Peyer's patch (tissue), 4 donors: ENCODE data around the gene PDHB. TPM values are rescaled to one million over a fixed set of nuclear protein-coding genes. Genes with fewer than 3 reads are reported as not detected.

Source experiments
- DNase-seq, 3 donors: peaks; one replicate each; pipeline ENCODE4 v3.0.0-alpha.2; 2017 to 2019
- H3K27ac ChIP-seq, 4 donors: fragments of 200-600 bp; sonication (generic); one replicate each; pipeline ENCODE4 v1.5.1; 2016 to 2019
- H3K27me3 ChIP-seq, 2 donors: fragments of 200-600 bp; sonication (generic); one replicate each; pipeline ENCODE4 v1.5.1; 2019
- H3K36me3 ChIP-seq, 3 donors: fragments of 200-600 bp; sonication (generic); one replicate each; pipeline ENCODE4 v1.5.1; 2016 to 2019
- H3K4me1 ChIP-seq, 4 donors: fragments of 200-600 bp; sonication (generic); one replicate each; pipeline ENCODE4 v1.5.1; 2016 to 2019
- H3K4me3 ChIP-seq, 4 donors: fragments of 200-600 bp; sonication (generic); 1 replicate in 3 of 4; 2 replicates in 1 of 4; pipeline ENCODE4 v1.5.1; 2016 to 2019; ENCODE audit warnings: mild to moderate bottlenecking in 1 of 4
- H3K9me3 ChIP-seq, 4 donors: fragments of 200-600 bp; sonication (generic); one replicate each; pipeline ENCODE4 v1.5.1; 2016 to 2019; ENCODE audit warnings: mild to moderate bottlenecking in 1 of 4
- POLR2A ChIP-seq, 2 donors: fragments of 450-650 bp; IDR thresholded peaks; one replicate each; pipeline ENCODE4 v1.5.1; 2017; ENCODE audit warnings: antibody characterized with exemption in 2 of 2, mild to moderate bottlenecking in 2 of 2, moderate library complexity in 2 of 2
- total RNA-seq, 4 donors: library from RNA; depleted of rRNA; stranded (reverse); fragments of >200 nt; gene quantifications; one replicate each; pipeline ENCODE4 v1.1.0, GENCODE V29; 2016
- TF ChIP-seq, protein P1 (sequence below), 6 experiments: fragments of 450-650 bp in 4 of 6; fragments of 200-600 bp in 2 of 6; sonication (generic) in 1 of 6; IDR thresholded peaks; one replicate each; pipeline ENCODE4 v1.5.1; 2017 to 2019; ENCODE audit warnings: antibody characterized with exemption in 6 of 6, mild to moderate bottlenecking in 3 of 6, moderate library complexity in 1 of 6

PDHB gene
- total RNA-seq, 4 donors from 2014 or later: 66.6 to 126 (median 96.8) TPM

GRCh38 chr3:58418227-58418626, 15.4 kb downstream of the PDHB start:
- no peaks in the 10 kb centered on the region for H3K27me3 ChIP-seq
- H3K36me3 ChIP-seq: peaks cover 0 to 24% (median 0%) of the 10 kb centered on the region in 3 donors
- no peak overlapping the region for H3K4me3 ChIP-seq
- H3K9me3 ChIP-seq: no peaks in the 10 kb centered on the region
- peak in 1 of 3 donors; percentile 58 for DNase-seq
- peaks cover 0 to 12% (median 4%) of the 10 kb centered on the region in 4 donors for H3K4me1 ChIP-seq
- TF ChIP-seq, protein P1, sequence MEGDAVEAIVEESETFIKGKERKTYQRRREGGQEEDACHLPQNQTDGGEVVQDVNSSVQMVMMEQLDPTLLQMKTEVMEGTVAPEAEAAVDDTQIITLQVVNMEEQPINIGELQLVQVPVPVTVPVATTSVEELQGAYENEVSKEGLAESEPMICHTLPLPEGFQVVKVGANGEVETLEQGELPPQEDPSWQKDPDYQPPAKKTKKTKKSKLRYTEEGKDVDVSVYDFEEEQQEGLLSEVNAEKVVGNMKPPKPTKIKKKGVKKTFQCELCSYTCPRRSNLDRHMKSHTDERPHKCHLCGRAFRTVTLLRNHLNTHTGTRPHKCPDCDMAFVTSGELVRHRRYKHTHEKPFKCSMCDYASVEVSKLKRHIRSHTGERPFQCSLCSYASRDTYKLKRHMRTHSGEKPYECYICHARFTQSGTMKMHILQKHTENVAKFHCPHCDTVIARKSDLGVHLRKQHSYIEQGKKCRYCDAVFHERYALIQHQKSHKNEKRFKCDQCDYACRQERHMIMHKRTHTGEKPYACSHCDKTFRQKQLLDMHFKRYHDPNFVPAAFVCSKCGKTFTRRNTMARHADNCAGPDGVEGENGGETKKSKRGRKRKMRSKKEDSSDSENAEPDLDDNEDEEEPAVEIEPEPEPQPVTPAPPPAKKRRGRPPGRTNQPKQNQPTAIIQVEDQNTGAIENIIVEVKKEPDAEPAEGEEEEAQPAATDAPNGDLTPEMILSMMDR (IDR thresholded peaks at IDR 0.05): no peak
- TF ChIP-seq POLR2A (IDR thresholded peaks at IDR 0.05): no peak
- peak overlapping the region in 1 of 4 donors; percentile 73 for H3K27ac ChIP-seq

DNA sequence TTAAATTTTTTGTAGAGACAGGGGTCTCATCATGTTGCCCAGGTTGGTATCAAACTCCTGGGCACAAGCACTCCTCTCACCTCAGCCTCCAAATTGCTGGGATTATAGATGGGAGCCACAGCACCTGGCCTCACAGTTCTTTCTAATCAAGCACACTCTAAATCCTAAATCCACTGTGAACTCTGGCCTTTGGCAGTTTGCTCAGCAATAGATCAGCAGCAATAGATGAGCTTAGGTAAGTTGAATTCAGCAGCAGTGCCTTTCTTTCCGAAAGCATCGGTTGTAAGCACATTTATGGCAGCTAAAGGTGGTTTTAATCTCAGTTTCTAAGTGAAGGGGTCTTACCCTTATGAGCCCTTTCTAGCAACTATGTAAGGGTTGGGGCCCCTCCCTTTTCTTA, 16.6 kb downstream of the PDHB start:
- Histone ChIP-seq H3K27me3 (no peaks in the 10 kb centered on the region), H3K9me3 (no peaks in the 10 kb centered on the region), H3K4me1 (peaks cover 0 to 12% (median 4%) of the 10 kb centered on the region in 4 donors), H3K27ac (no peak overlapping the region), H3K36me3 (peaks cover 0 to 16% (median 0%) of the 10 kb centered on the region in 3 donors), H3K4me3 (no peak overlapping the region)
- no peak for DNase-seq
- no peak for TF ChIP-seq POLR2A (IDR thresholded peaks at IDR 0.05)
- TF ChIP-seq, protein P1 (IDR thresholded peaks at IDR 0.05): no peak

DNA sequence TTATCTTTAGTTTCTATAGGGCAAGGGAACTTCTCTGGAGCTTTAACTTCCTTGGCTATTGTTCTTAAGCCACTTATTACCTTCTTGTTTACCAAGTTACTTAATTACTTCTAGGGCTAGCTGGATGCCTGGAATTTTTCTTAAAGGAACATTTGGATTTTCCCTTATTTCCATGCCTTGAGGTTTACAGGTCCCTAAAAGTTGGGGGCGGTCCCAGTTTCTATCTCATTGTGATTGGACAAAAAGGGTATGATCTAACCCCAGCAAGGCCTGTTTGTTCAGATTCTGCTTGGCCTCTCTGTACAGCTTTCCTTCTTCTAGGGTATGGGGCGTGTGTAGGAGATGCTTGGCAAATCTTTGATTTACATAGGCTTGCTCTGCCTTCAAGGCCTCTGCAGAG, 17.4 kb downstream of the PDHB start:
- TF ChIP-seq POLR2A (IDR thresholded peaks at IDR 0.05): no peak
- TF ChIP-seq, protein P1 (IDR thresholded peaks at IDR 0.05): no peak
- no peak overlapping the region for H3K4me3 ChIP-seq
- no peaks in the 10 kb centered on the region for H3K9me3 ChIP-seq
- DNase-seq: no peak
- H3K27me3 ChIP-seq: no peaks in the 10 kb centered on the region
- H3K36me3 ChIP-seq: peaks cover 0 to 10% (median 0%) of the 10 kb centered on the region in 3 donors
- H3K27ac ChIP-seq: no peak overlapping the region
- H3K4me1 ChIP-seq: peaks cover 0 to 12% (median 4%) of the 10 kb centered on the region in 4 donors

- Histone ChIP-seq H3K4me1 (peaks cover 0 to 8% (median 2%) of the 10 kb centered on the region in 4 donors), H3K9me3 (no peaks in the 10 kb centered on the region), H3K4me3 (no peak overlapping the region), H3K27me3 (no peaks in the 10 kb centered on the region), H3K36me3 (peaks cover 0 to 18% (median 0%) of the 10 kb centered on the region in 3 donors), H3K27ac (no peak overlapping the region)
- DNase-seq: peak in 2 of 3 donors; percentile 42 to 76
- no peak for TF ChIP-seq POLR2A (IDR thresholded peaks at IDR 0.05)
- TF ChIP-seq, protein P1 (IDR thresholded peaks at IDR 0.05): peak; percentile 65 to 92 (median 88)
Measured at GRCh38 chr3:58414538-58415197, 19.0 kb downstream of the PDHB start.

GRCh38 chr3:58411851-58412830, 21.5 kb downstream of the PDHB start:
- DNase-seq: no peak
- Histone ChIP-seq H3K36me3 (peaks cover 0 to 36% (median 0%) of the 10 kb centered on the region in 3 donors), H3K9me3 (no peaks in the 10 kb centered on the region), H3K4me1 (no peaks in the 10 kb centered on the region), H3K4me3 (no peak overlapping the region), H3K27me3 (no peaks in the 10 kb centered on the region), H3K27ac (no peak overlapping the region)
- TF ChIP-seq POLR2A (IDR thresholded peaks at IDR 0.05): no peak
- TF ChIP-seq, protein P1 (IDR thresholded peaks at IDR 0.05): no peak
